ENCODE data around the gene PRSS37. TPM values are rescaled to one million over a fixed set of nuclear protein-coding genes. Genes with fewer than 3 reads are reported as not detected.

PRSS37 gene
- total RNA-seq, 1 donor from 2014 or later = not detected

DNA sequence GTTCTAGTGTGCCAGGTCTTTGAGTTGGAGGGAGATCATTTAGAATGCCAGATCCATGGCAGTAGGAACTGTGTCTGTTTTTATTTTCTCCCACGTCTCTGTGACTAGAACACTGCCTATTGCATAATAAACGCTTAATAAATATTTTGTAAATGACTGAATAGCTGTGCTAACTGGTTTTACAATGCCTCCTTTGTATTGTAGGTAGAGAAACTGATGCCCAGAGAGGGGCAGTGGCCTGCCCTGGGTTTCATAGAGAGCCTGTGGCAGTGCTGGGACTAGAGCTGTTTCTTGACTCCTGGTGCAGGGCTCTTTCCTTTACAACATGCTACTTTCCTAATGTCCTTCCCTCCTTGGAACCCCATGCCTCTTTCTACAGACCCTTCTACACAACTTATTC, 48.8 kb downstream of the PRSS37 start:
- intact Hi-C loops (cut with DNase I) = no loop called here
- DNase-seq (ENCODE audit: low spot score) = no peak

DNA sequence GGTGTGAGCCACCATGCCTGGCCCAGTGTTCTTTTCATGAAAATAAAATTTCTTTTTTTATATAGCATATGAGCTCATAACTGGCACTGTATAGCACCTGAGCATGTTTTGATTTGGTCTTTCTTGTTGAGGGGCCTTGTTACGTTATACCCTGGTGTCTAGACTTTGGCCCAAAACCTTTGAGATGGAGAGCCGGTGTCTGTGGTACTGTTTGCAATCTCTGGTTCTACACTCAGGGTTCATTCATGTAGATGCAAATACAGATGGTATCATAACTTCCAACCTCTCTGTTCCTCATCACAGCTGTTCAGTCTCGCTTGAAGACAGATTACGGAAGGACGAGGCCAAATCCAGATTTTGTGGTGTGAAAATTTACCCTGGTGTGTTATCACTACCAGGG, 51.4 kb downstream of the PRSS37 start, which contains the start of gene TAS2R5:
TSS of gene TAS2R5 (plus strand) at position 301 of the 400 bp plus-strand sequence. CDS start 145 bp downstream, outside the sequence.
- no peak for DNase-seq (ENCODE audit: low spot score)
- intact Hi-C loops (cut with DNase I) = no loop called here

DNA sequence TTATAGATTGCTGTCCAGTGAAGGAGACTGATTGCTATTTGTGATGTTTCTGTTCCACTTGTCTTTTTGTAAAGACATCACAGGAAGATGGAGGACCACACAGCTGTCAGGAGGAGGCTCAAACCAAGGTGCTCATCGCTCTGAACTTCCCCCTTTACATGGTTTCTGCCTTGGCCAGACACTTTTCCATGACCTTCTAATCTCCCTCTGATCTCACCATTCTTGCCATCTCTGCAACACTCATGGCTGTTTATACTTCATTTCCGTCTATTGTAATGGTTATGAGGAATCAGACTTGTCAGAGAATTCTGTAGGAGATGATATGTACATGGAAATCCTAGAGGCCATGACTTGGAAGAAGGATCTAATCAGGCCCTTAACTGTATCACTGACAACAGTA, 53.0 kb downstream of the PRSS37 start:
- intact Hi-C loops (cut with DNase I) = no loop called here
- DNase-seq (ENCODE audit: low spot score) = no peak

Other genes with a start within 250 kb of the PRSS37 start
- 8.7 TPM for gene DENND11, start 139.3 kb downstream of the PRSS37 start, total RNA-seq
- gene WEE2, start 133.1 kb downstream of the PRSS37 start, total RNA-seq = not detected
- 84.2 TPM for gene SSBP1, start 103.1 kb downstream of the PRSS37 start, total RNA-seq
- 0.35 TPM for gene TAS2R3, start 77.4 kb downstream of the PRSS37 start, total RNA-seq
- gene TAS2R4, start 64.8 kb downstream of the PRSS37 start, total RNA-seq = 0.54 TPM
- 0.40 TPM for gene TAS2R5, start 51.3 kb downstream of the PRSS37 start, total RNA-seq
- not detected for gene OR9A4, start 74.9 kb upstream of the PRSS37 start, total RNA-seq
- 1.6 TPM for gene CLEC5A, start 105.5 kb upstream of the PRSS37 start, total RNA-seq
- not detected for gene TAS2R38, start 132.3 kb upstream of the PRSS37 start, total RNA-seq
- 1.4 TPM for gene MGAM, start 154.4 kb upstream of the PRSS37 start, total RNA-seq